Measurements from ENCODE around the gene POLR3A.

Gene POLR3A

DNA sequence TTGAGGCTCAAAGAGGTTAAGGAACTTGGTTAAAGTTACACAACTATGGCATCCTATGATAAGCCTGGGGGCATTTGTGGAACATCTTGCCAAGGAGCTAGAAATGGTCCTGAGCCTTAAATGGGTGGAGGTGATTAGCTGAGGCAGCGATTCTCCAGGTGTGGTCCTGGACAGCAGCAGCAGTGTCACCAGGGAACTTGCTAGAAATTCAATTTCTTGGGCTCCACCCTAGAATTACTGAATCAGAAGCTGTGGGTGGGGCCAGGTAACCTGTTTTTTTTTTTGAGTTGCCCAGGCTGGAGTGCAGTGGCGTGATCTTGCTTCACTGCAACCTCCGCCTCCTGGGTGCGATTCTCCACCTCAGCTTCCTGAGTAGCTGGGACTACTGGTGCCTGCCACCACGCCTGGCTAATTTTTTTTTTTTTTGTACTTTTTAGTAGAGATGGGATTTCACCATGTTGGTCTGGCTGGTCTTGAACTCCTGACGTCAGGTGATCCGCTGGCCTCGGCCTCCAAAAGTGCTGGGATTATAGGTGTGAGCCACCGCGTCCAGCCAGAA, 17.5 kb upstream of the POLR3A start:
- DNase-seq (ENCODE audit: low spot score) = no peak

DNA sequence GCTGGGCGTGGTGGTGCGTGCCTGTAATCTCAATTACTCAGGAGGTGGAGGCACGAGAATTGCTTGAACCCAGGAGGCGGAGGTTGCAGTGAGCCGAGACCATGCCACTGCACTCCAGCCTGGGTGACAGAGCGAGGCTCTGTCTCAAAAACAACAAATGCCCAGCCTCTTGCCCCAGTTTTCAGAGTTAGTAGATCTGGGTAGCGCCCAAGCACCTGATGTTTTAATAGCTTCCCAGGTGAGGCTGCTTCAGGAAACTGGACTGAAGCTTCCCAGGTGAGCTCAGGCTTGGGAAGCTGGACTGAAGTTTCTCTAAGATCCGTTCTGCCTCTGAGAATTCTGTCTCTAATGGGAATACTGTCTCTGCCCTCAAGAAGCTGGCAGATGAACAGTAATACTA, 16.5 kb upstream of the POLR3A start:
- DNase-seq (ENCODE audit: low spot score) = no peak

DNA sequence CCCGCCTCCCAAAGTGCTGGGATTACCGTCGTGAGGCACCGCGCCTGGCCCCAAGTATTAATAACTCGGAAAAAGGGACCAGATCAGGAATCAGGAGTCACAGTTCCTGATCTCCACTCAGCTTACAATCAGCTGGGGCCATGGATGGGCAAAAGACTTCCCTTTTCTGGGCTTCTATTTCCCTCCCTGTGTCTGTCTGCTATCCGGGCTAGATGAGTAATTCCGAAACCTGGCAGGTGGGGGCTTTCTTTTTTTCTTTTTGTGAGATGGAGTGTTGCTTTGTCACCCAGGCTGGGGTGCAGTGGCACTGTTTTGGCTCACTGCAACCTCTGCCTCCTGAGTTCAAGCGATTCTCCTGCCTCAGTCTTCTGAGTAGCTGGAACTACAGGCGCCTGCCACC, 15.9 kb upstream of the POLR3A start:
- DNase-seq (ENCODE audit: low spot score) = peak; percentile 70

- DNase-seq (ENCODE audit: low spot score) = no peak
Observed at GRCh38 chr10:78044699-78045098, 15.4 kb upstream of the POLR3A start.

DNA sequence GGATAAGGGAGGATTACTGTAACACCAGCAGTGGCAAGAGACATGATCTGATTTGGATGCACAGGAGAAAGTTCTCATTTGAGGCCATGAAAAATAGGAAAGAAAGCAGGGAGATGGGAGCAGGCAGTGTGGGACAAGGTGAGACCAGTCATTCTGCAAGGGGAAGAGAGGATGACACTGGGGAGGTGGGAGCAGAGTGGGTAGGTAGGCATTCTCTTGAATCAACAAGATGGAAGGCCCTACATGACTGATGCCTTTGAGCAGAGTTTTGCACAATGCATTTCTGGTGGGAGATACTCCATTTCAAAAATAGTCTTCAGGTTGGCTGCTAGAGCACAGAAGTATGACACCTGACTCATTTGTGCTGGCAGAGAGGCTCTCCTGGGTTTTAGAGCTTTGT, 14.9 kb upstream of the POLR3A start:
- DNase-seq (ENCODE audit: low spot score) = no peak

- DNase-seq (ENCODE audit: low spot score) = no peak
Observed at GRCh38 chr10:78042752-78043104, 13.4 kb upstream of the POLR3A start.

- DNase-seq (ENCODE audit: low spot score) = no peak
Observed at GRCh38 chr10:78042058-78042751, 12.9 kb upstream of the POLR3A start.

DNA sequence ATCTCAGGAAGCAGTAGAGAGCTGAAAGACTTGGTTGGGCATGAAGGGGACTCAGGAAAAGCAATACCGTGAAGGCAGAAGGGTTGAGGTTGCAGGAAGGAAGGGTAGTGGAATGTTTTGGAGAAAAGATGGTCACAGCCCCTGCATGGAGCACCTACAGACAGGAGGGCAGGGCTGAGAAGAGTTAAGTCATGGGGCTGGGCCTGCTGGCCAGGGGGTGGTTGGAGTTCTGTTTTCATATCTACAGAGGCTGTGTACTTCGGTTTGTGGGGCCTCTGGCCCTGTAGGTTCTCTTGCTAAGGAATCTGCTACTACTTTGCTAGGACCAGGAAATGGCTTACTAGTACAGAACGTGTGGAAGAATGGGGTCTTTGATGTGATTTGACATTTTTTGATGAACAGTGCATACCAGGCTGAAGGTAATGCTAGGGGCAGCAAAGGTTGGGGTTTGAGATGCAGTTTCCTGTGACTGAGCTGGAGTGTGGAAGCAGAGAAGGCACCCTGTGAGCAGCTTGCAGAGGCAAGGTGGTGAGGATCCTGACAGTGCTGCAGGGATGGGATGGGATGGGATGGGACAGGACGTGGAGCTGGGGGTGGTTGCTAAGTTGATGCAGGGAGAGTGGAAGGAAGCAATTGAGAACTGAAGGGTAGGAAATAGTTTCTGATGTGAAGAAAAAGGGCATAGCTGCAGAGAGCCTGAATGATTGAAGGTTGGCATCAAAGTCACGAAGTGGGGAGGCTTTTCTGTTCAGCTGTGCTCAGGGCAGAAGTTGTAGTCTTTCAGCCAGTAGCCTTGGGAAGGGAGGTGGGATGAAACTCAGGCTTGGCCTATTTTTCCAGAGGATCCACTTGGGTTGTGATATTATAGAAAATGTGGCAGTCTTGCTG, 12.1 kb upstream of the POLR3A start:
- no peak for DNase-seq (ENCODE audit: low spot score)

GRCh38 chr10:78039743-78040142, 10.4 kb upstream of the POLR3A start:
- DNase-seq (ENCODE audit: low spot score) = no peak

DNA sequence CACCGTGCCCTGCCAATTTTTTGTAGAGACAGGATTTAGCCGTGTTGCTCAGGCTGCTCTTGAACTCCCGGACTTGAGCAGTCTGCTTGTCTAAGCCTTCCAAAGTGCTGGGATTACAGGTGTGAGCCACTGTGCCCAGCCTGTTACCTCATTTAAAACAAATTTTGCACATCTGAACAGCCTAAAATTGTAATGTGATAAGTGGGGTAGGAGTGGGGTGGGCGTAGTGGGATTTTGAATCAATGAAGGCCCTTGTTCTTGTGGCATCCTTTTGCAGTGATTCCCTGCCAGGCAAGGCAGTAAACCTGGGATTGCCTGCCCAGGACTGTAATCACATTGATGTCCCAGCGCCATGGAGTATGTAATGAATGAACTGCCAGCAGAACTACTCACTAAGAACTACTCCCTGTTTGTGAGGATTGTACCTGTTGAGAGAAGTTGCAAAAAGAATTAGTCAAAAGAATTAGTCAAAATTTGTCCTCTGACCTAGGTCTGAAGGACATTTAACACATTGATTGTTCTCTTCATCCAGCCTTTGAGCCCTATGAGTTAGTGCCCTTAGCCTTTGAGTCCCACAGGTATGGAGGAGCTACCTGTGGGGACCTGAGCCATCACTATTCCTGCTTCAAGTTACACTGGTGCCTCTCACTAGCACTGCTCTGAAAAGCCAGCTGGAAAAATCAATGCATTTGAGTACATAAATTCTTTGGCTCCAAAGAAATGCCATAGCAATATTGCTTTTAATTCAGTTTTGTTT, 9.7 kb upstream of the POLR3A start:
- DNase-seq (ENCODE audit: low spot score) = no peak

DNA sequence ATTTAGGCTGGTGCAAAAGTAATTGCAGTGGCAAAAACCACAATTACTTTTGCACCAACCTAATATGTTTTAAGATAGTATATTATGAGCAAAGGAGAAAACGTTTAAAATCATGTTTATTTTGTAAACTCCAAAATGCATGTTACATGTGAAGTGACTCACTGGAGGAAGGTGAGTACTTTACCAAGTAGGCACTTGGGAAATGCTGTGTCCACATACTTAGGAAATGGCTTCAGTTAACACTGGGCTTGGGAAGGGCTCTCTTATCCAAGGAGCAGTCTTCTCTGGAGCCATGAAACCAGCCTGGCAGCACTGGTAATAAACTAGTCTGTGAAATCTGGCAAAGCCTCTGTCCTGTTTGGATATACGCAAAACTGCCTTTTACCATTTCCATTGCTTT, 8.8 kb upstream of the POLR3A start:
- DNase-seq (ENCODE audit: low spot score) = no peak

DNA sequence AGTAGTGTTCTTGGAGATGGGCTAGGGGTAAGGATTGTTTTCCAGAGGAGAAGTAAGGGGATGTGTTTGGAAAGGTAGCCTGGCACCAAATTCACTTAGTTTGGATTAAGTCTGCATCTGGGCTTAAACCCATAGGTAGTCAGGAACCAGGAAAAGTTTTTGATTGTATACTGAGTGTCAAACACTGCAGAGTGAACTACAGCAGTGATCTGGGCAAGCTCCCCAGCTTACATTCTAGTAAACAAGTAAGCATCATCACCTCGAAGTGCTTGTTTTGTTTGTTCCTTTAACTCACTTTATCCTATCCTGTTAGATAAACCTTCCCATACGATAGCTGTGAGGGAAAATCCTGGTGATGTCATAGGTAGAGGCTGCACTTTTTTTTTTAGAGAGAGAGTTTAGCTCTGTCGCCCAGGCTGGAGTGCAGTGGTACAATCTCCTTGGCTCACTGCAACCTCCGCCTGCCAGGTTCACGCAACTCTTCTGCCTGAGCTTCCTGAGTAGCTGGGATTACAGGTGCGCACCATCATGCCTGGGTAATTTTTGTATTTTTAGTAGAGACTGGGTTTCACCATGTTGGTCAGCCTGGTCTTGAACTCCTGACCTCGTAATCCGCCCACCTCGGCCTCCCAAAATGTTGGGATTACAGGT, 6.7 kb upstream of the POLR3A start:
- DNase-seq (ENCODE audit: low spot score) = no peak

DNA sequence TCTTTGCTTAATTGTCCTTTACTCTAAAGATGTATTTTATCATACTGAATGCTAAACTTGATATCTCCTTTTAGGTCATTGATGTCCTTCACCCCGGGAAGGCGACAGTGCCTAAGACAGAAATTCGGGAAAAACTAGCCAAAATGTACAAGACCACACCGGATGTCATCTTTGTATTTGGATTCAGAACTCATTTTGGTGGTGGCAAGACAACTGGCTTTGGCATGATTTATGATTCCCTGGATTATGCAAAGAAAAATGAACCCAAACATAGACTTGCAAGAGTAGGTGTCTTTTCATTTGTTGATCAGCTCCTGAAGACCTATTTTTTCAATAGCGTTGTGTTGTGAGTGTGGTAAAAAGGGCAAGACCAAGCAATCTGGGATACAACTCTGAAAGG, 6.1 kb upstream of the POLR3A start:
- no peak for DNase-seq (ENCODE audit: low spot score)

DNA sequence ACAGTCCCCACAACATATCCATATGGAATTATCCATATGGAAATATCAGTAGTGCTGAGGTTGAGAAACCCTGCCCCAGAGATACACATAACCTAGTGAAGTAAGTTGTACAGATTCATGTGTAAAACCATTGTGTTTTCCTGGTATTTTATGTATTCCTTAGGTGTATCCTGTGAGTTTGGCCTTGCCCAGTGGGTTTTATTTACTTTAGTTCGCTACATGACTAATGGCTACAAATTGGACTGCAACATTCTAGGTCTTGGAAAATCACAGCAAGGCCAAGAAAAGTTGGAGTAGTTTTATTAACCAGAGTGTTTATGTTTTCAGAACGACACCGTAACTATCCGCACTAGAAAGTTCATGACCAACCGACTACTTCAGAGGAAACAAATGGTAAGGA, 5.7 kb upstream of the POLR3A start:
- DNase-seq (ENCODE audit: low spot score) = no peak

DNA sequence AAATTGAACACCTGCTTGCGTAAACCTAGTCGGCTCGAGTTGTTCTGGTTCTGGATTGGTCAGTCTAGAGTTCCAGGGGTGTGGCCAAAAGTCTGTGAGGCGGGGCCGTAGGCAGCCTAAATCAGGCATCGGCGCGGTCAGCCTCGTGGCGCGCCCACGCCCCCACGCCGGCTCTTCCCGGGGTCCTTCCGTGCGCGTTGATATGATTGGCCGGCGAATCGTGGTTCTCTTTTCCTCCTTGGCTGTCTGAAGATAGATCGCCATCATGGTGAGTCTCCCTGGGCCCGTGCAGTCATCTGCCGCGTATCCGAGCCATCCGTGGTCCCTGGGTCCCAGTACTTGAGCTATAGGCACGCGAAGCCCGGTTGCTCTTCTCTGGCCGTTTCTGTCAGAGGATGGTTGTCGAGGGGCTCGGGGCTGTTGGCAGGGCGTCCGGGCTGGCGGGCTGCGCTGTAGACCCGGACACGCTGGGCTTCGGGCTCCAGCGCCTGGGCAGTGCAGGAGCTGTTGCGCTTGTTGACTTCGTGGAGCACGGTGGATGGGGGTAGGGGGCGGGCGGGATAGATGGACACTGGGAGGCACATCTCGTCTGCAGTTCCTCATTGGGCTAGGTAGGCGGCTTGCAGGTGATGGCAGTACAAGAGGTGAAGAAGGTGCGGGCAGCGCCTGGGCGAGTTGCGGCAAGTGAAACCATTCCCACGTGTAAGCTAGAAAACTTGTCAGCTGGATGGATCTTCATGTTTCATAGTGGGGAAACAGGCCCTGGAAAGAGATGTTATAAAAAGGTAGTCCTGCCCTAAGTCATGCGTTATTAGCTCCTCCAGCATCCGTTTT, 4.5 kb upstream of the POLR3A start, which contains the start of gene RPS24:
TSS of gene RPS24 (plus strand) at position 227 of the 834 bp plus-strand sequence. CDS start at position 266, 39 bp downstream.
- peak; percentile 96 for DNase-seq (ENCODE audit: low spot score)

DNA sequence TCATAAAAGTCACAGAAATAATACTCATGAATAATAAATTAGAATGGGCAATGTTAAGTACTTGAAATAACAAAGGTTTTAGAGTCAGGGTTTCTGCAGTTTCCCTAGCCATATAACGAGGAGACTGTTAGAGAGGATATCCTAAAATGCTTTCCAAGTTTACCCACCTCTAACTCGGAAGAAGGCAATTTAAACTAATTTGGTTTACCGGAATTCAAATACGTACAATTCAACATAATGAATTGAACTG, 4.0 kb upstream of the POLR3A start:
- no peak for DNase-seq (ENCODE audit: low spot score)

- DNase-seq (ENCODE audit: low spot score) = no peak
Observed at GRCh38 chr10:78028438-78029268, 662 bp downstream of the POLR3A start.

DNA sequence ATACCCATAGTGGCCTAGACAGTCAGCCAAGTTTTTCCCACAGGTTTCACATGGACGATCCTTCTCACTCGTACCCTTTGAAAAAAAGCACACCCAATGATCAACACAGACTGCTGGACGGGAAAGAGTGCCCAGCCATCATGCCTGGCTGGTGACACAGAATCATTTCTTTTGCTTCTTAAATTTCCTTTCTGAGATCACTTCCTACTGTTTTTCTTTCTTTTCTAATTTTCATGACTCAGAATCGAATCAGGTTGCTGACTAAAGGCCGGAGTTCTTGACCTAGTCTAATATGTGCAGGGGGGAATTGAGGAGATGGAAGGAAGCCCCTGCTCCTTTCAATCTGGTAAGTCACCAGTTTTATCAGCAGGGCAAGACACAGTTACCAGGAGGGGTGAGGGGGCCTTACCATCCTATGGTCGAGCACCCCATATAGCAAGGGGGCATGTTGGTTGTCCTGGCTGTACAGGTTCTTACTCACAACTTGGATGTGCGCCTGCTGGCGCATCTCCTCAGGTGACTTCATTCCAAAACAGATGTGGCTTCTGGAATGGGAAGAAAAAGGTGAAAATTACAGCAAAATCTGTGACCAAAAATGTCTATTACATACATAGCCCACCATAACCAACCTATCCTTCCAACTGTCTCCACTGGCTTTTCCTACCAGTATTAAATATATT, 3.5 kb downstream of the POLR3A start:
- DNase-seq (ENCODE audit: low spot score) = no peak

GRCh38 chr10:78023741-78024140, 5.6 kb downstream of the POLR3A start:
- DNase-seq (ENCODE audit: low spot score) = no peak

DNA sequence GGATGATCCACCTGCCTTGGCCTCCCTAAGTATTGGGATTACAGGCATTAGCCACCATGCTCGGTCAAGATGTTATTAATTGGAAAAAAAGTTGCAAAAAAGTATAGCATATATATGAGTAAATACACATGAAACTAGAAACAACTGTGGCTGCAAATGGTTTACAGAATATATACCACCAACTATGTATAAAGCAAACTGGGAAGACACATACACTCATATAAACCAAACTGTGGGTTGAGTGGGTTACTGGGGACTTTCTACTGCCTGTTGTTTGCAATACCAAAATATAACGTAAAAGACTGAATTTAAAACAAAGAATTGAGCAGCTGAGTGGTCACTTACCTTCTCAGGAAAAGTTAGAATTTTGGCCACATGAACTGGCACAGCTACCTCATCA, 8.1 kb downstream of the POLR3A start:
- DNase-seq (ENCODE audit: low spot score) = no peak

Data from pons (tissue), 1 donor.